GM12878 (cell line): Measurements from ENCODE around the gene GDF15.

ENCODE experiments used
- NFYB ChIP-seq: IDR thresholded peaks from 2 replicates; pipeline ENCODE4 v1.6.1; 2011; ENCODE audit warnings: low read depth, mild to moderate bottlenecking, low read length, improper control_type of control experiment, moderate library complexity; ENCODE audit not compliant: insufficient read depth
- POLR2A ChIP-seq: IDR thresholded peaks from 2 replicates; pipeline ENCODE4 v1.6.1; 2011; ENCODE audit warnings: low read depth, mild to moderate bottlenecking, low read length
- SREBF2 ChIP-seq: IDR thresholded peaks from 2 replicates; pipeline ENCODE4 v1.6.1; 2012; ENCODE audit warnings: mild to moderate bottlenecking, low read length

DNA sequence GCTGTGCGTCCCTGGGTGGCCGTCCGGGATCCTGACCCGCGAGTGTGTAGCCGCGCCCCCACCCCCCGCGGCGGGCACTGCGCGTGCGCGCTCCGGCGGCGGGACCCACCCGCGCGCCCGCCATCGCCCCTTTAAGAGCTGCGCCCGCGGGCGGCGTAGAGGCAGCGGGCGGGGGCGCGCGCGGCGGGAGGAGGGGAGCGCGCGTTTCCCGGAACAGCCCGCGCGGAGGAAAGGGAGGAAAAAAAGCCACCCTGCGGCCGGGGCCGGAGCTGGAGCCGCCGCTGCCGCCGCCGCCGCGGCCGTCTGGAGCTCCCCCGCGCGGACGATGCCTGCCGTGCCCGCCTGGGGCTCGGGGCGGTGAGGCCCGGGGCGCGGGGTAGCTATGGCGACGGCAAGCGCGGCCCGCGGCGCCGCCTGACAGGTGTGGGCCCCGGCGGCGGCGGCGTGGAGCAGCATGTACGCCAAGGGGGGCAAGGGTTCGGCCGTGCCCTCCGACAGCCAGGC lies 33.3 kb downstream of the GDF15 start, which contains the start of gene SSBP4:
- TF ChIP-seq NFYB (no peak), POLR2A (no peak), SREBF2 (no peak)
